HepG2 (cell line): ENCODE results near the gene KANSL3. TPM values are rescaled to one million over a fixed set of nuclear protein-coding genes. Genes with fewer than 3 reads are reported as not detected.
A peak's percentile ranks its signal among the peaks of the same experiment; 100 is the strongest.

Source experiments
- CHD2 ChIP-seq: IDR thresholded peaks from 2 replicates; pipeline ENCODE4 v1.6.1; 2011; ENCODE audit warnings: low read depth, low read length, improper control_type of control experiment
- ETS1 ChIP-seq: sonication (generic); formaldehyde crosslinking; IDR thresholded peaks from 2 replicates; pipeline ENCODE4 v1.4.0; 2020; ENCODE audit warnings: missing genetic modification reagents
- GLI4 ChIP-seq: sonication (generic); formaldehyde crosslinking; IDR thresholded peaks from 2 replicates; pipeline ENCODE4 v1.5.1; 2020; ENCODE audit warnings: missing genetic modification reagents, mild to moderate bottlenecking, moderate library complexity, borderline replicate concordance
- HNF1A ChIP-seq, 2 experiments: sonication (generic) in 1 of 2; formaldehyde crosslinking in 1 of 2; IDR thresholded peaks; 2 replicates each; pipeline versions ENCODE4 v1.4.0 to v1.6.1; 2016 to 2020; ENCODE audit warnings: borderline replicate concordance in 1 of 2, low read depth in 1 of 2, mild to moderate bottlenecking in 1 of 2, missing genetic modification reagents in 1 of 2
- ONECUT2 ChIP-seq: sonication (generic); formaldehyde crosslinking; IDR thresholded peaks from 2 replicates; pipeline ENCODE4 v1.4.0; 2020; ENCODE audit warnings: missing genetic modification reagents
- PHF20 ChIP-seq: sonication (generic); formaldehyde crosslinking; IDR thresholded peaks from 2 replicates; pipeline ENCODE4 v1.5.0; 2020; ENCODE audit warnings: mild to moderate bottlenecking, missing genetic modification reagents
- PLRG1 ChIP-seq: fragments of 450-650 bp; conservative IDR thresholded peaks from 2 replicates; pipeline ENCODE4 v1.6.1; 2016
- RBFOX2 ChIP-seq: fragments of 200-400 bp; formaldehyde crosslinking; IDR thresholded peaks from 2 replicates; pipeline ENCODE4 v1.6.1; 2017; ENCODE audit warnings: low read depth, mild to moderate bottlenecking, low read length
- YEATS2 ChIP-seq: sonication (generic); formaldehyde crosslinking; IDR thresholded peaks from 2 replicates; pipeline ENCODE4 v1.4.0; 2020; ENCODE audit warnings: missing genetic modification reagents, borderline replicate concordance
- ZC3H4 ChIP-seq: sonication (generic); formaldehyde crosslinking; IDR thresholded peaks from 2 replicates; pipeline ENCODE4 v1.4.0; 2020; ENCODE audit warnings: missing genetic modification reagents, borderline replicate concordance
- ZFY ChIP-seq: sonication (generic); formaldehyde crosslinking; IDR thresholded peaks from 2 replicates; pipeline ENCODE4 v1.4.0; 2020; ENCODE audit warnings: missing genetic modification reagents
- ZNF124 ChIP-seq: sonication (generic); formaldehyde crosslinking; IDR thresholded peaks from 2 replicates; pipeline ENCODE4 v1.4.0; 2020; ENCODE audit warnings: missing genetic modification reagents
- ZNF350 ChIP-seq: sonication (generic); formaldehyde crosslinking; IDR thresholded peaks from 2 replicates; pipeline ENCODE4 v1.4.0; 2020; ENCODE audit warnings: mild to moderate bottlenecking, low read depth, missing genetic modification reagents, borderline replicate concordance
- ZNF441 ChIP-seq: sonication (generic); formaldehyde crosslinking; IDR thresholded peaks from 2 replicates; pipeline ENCODE4 v1.7.0; 2021; ENCODE audit warnings: missing genetic modification reagents, borderline replicate concordance
- ZNF451 ChIP-seq: sonication (generic); formaldehyde crosslinking; IDR thresholded peaks from 2 replicates; pipeline ENCODE4 v1.5.0; 2020; ENCODE audit warnings: mild to moderate bottlenecking, missing genetic modification reagents
- ZNF556 ChIP-seq: sonication (generic); formaldehyde crosslinking; IDR thresholded peaks from 2 replicates; pipeline ENCODE4 v1.4.0; 2020; ENCODE audit warnings: mild to moderate bottlenecking, missing genetic modification reagents, borderline replicate concordance
- ZNF598 ChIP-seq: sonication (generic); formaldehyde crosslinking; IDR thresholded peaks from 2 replicates; pipeline ENCODE4 v1.5.1; 2020; ENCODE audit warnings: mild to moderate bottlenecking, missing genetic modification reagents, borderline replicate concordance
- ZNF782 ChIP-seq: sonication (generic); formaldehyde crosslinking; IDR thresholded peaks from 2 replicates; pipeline ENCODE4 v1.4.0; 2020; ENCODE audit warnings: missing genetic modification reagents, mild to moderate bottlenecking, borderline replicate concordance
- polyA plus RNA-seq, 8 experiments: library from polyadenylated mRNA; depleted of rRNA in 3 of 8; stranded (reverse) in 7 of 8; unstranded in 1 of 8; fragments of >200 nt; fragmentation: Illumina TruSeq in 4 of 8; extraction: Trizol in 4 of 8; gene quantifications; 2 replicates each; pipeline versions ENCODE4 v1.2.1 to v1.2.3, GENCODE V29; 2011 to 2016; ENCODE audit warnings: low read depth in 4 of 8, missing spikeins in 1 of 8, mixed read lengths in 1 of 8; ENCODE audit not compliant: insufficient read depth in 1 of 8
- total RNA-seq, 5 experiments: library from RNA; depleted of rRNA; stranded (reverse); fragments of >200 nt; fragmentation: Illumina TruSeq; extraction: Trizol; gene quantifications; 2 replicates each; pipeline ENCODE4 v1.2.3, GENCODE V29; 2016; ENCODE audit warnings: low read depth in 1 of 5
- TF ChIP-seq, protein P1 (sequence below): sonication (generic); formaldehyde crosslinking; IDR thresholded peaks from 2 replicates; pipeline ENCODE4 v1.4.0; 2020; ENCODE audit warnings: missing genetic modification reagents, borderline replicate concordance

KANSL3 gene
- total and polyA plus RNA-seq, 2 of the 13 experiments (the other 11 are each of a cell fraction or from before 2014, with no cell fraction given), result 20.8 to 37.3 TPM

GRCh38 chr2:96601382-96602292 is 36.5 kb downstream of the KANSL3 start (continued):
- TF ChIP-seq HNF1A (IDR thresholded peaks at IDR 0.05; ENCODE audit: low read depth), result peak; percentile 57; the same call in 1 of the 2 replicates
- peak; percentile 78 for TF ChIP-seq HNF1A (CRISPR knock-in tag; IDR thresholded peaks at IDR 0.05; ENCODE audit: borderline replicate concordance)
- TF ChIP-seq, protein P1, sequence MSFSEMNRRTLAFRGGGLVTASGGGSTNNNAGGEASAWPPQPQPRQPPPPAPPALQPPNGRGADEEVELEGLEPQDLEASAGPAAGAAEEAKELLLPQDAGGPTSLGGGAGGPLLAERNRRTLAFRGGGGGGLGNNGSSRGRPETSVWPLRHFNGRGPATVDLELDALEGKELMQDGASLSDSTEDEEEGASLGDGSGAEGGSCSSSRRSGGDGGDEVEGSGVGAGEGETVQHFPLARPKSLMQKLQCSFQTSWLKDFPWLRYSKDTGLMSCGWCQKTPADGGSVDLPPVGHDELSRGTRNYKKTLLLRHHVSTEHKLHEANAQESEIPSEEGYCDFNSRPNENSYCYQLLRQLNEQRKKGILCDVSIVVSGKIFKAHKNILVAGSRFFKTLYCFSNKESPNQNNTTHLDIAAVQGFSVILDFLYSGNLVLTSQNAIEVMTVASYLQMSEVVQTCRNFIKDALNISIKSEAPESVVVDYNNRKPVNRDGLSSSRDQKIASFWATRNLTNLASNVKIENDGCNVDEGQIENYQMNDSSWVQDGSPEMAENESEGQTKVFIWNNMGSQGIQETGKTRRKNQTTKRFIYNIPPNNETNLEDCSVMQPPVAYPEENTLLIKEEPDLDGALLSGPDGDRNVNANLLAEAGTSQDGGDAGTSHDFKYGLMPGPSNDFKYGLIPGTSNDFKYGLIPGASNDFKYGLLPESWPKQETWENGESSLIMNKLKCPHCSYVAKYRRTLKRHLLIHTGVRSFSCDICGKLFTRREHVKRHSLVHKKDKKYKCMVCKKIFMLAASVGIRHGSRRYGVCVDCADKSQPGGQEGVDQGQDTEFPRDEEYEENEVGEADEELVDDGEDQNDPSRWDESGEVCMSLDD (CRISPR knock-in tag), result no peak
- no peak for TF ChIP-seq ZNF441 (CRISPR knock-in tag)
- peak; percentile 88 for TF ChIP-seq ZNF124 (CRISPR knock-in tag)
- no peak for TF ChIP-seq ETS1
- TF ChIP-seq PLRG1, result no peak
- TF ChIP-seq ZFY (CRISPR knock-in tag), result peak; percentile 43; the same call in 1 of the 2 replicates
- TF ChIP-seq ZNF598 (CRISPR knock-in tag), result peak; percentile 33; the same call in 1 of the 2 replicates
- TF ChIP-seq ZC3H4 (CRISPR knock-in tag), result no peak
- peak; percentile 95 for TF ChIP-seq ZNF556
- peak; percentile 89 for TF ChIP-seq ZNF350 (CRISPR knock-in tag)
- 0 out of 2 replicates have a peak, but pooled peaks have one; percentile 69 for TF ChIP-seq ZNF451
- TF ChIP-seq CHD2, result peak; percentile 64; the same call in 1 of the 2 replicates
- TF ChIP-seq ONECUT2 (CRISPR knock-in tag), result no peak
- TF ChIP-seq ZNF782 (CRISPR knock-in tag), result peak; percentile 31; the same call in 1 of the 2 replicates
- no peak for TF ChIP-seq RBFOX2
- peak; percentile 43; the same call in 1 of the 2 replicates for TF ChIP-seq YEATS2
- no peak for TF ChIP-seq GLI4 (CRISPR knock-in tag)
- TF ChIP-seq PHF20 (CRISPR knock-in tag), result no peak
